K562 (cell line): ENCODE data around the gene COX19. TPM values are rescaled to one million over a fixed set of nuclear protein-coding genes. Genes with fewer than 3 reads are reported as not detected.
A peak's percentile ranks its signal among the peaks of the same experiment; 100 is the strongest.

Experiments used
- ATAC-seq: fragments of 200-7000 bp; cut with Tn5 transposase; 3 replicates; pipeline ENCODE4 v1.9.1; 2020; ENCODE audit warnings: moderate library complexity
- BruUV-seq: library from RNA; stranded (reverse); fragments of 400-500 nt; replicated peaks from 2 replicates; lab custom pipeline; 2021; lab: Mats Ljungman, UMichigan
- CTCF ChIA-PET: fragments of 300-600 bp; formaldehyde crosslinking; extraction: SDS; loops from one replicate; lab custom pipeline; 2021; ENCODE audit warnings: low intra/inter-chr PET ratio; lab: Yijun Ruan, JAX
- POLR2A ChIA-PET: fragments of 300-600, 350-650 bp; sonication (Branson Sonifier 250); formaldehyde crosslinking; extraction: SDS; loops from one replicate; lab custom pipeline; 2021; ENCODE audit warnings: antibody characterized with exemption, inconsistent platforms; lab: Yijun Ruan, JAX
- DNase-seq, 4 experiments: peaks; one replicate each; pipeline versions ENCODE4 v3.0.0 to v3.0.0-alpha.2; 2011 to 2018; ENCODE audit warnings: low spot score in 3 of 4, mixed read lengths in 3 of 4; ENCODE audit errors: extremely low read depth in 1 of 4
- FAIRE-seq: peaks from 2 replicates; lab custom pipeline; 2011; peaks lifted over from hg19 to GRCh38; lab: Jason Lieb, UNC
- H2AFZ ChIP-seq: 2 replicates; pipeline ENCODE4 v1.6.0; 2011; ENCODE audit warnings: low read depth, low read length, control low read depth, inconsistent platforms
- H3K27ac ChIP-seq: fragments of 200-600 bp; 3 replicates; pipeline ENCODE4 v1.8.0; 2011; ENCODE audit warnings: low read depth, mild to moderate bottlenecking, control low read depth, inconsistent platforms, low read length, moderate library complexity, mixed read lengths; ENCODE audit errors: extremely low read depth
- H3K27me3 ChIP-seq, 2 experiments: fragments of 300-600 bp in 1 of 2; 2 replicates in 1 of 2; 3 replicates in 1 of 2; pipeline versions ENCODE4 v1.6.0 to v1.8.0; 2011; ENCODE audit warnings: inconsistent platforms in 2 of 2, low read length in 2 of 2, mild to moderate bottlenecking in 1 of 2, mixed read lengths in 1 of 2, moderate library complexity in 1 of 2; ENCODE audit not compliant: control insufficient read depth in 2 of 2, insufficient read depth in 2 of 2
- H3K36me3 ChIP-seq: fragments of 300-600 bp; 3 replicates; pipeline ENCODE4 v1.8.0; 2011; ENCODE audit warnings: mild to moderate bottlenecking, low read length, inconsistent platforms; ENCODE audit not compliant: control insufficient read depth, insufficient read depth
- H3K4me1 ChIP-seq, 2 experiments: fragments of 200-600 bp in 1 of 2; replicated peaks in 1 of 2; 2 replicates in 1 of 2; 3 replicates in 1 of 2; pipeline versions ENCODE4 v1.5.1 to v1.8.0; 2011; ENCODE audit warnings: inconsistent platforms in 2 of 2, low read length in 2 of 2, mild to moderate bottlenecking in 1 of 2, mixed read lengths in 1 of 2, moderate library complexity in 1 of 2; ENCODE audit not compliant: control insufficient read depth in 2 of 2, insufficient read depth in 2 of 2
- H3K4me2 ChIP-seq: 2 replicates; pipeline ENCODE4 v1.6.1; 2011; ENCODE audit warnings: low read length, control low read depth, inconsistent platforms, mixed read lengths; ENCODE audit not compliant: insufficient read depth
- H3K4me3 ChIP-seq: fragments of 200-600 bp; sonication (generic), shearing (Covaris generic); 2 replicates; pipeline ENCODE4 v1.5.1; 2016; ENCODE audit warnings: control low read depth, inconsistent platforms
- H3K79me2 ChIP-seq: fragments of 200-600 bp; 3 replicates; pipeline ENCODE4 v1.8.0; 2011; ENCODE audit warnings: low read length, inconsistent platforms; ENCODE audit not compliant: control insufficient read depth, insufficient read depth
- H3K9ac ChIP-seq, 2 experiments: 2 replicates each; pipeline versions ENCODE4 v1.6.0 to v1.6.1; 2011; ENCODE audit warnings: low read depth in 2 of 2, low read length in 2 of 2, control low read depth in 1 of 2, inconsistent platforms in 1 of 2, mild to moderate bottlenecking in 1 of 2, mixed read lengths in 1 of 2; ENCODE audit not compliant: insufficient read depth in 1 of 2
- H3K9me1 ChIP-seq: one replicate; pipeline ENCODE4 v1.6.0; 2011; ENCODE audit warnings: inconsistent platforms, mild to moderate bottlenecking, low read length, moderate library complexity; ENCODE audit not compliant: control insufficient read depth, insufficient read depth
- H3K9me3 ChIP-seq: replicated peaks from 2 replicates; pipeline ENCODE4 v1.5.1; 2011; ENCODE audit warnings: low read depth, low read length, inconsistent platforms; ENCODE audit not compliant: control insufficient read depth, insufficient read depth
- H4K20me1 ChIP-seq: replicated peaks from 2 replicates; pipeline ENCODE4 v1.6.1; 2011; ENCODE audit warnings: low read length, inconsistent platforms, mixed read lengths; ENCODE audit not compliant: control insufficient read depth, insufficient read depth
- HDAC3 ChIP-seq: fragments of 450-650 bp; IDR thresholded peaks from 2 replicates; pipeline ENCODE4 v1.6.1; 2018; ENCODE audit warnings: borderline replicate concordance, mild to moderate bottlenecking, moderate library complexity; ENCODE audit not compliant: partially characterized antibody
- NCOA6 ChIP-seq: fragments of 450-650 bp; IDR thresholded peaks from 2 replicates; pipeline ENCODE4 v1.6.1; 2017; ENCODE audit warnings: mild to moderate bottlenecking
- THRAP3 ChIP-seq: fragments of 450-650 bp; IDR thresholded peaks from 2 replicates; pipeline ENCODE4 v1.6.1; 2016; ENCODE audit warnings: mild to moderate bottlenecking, inconsistent platforms, borderline replicate concordance
- ZBTB33 ChIP-seq: sonication (generic); formaldehyde crosslinking; IDR thresholded peaks from 2 replicates; pipeline ENCODE4 v1.8.1; 2023; ENCODE audit warnings: mild to moderate bottlenecking, missing genetic modification reagents
- ZNF121 ChIP-seq: sonication (generic); formaldehyde crosslinking; conservative IDR thresholded peaks from 2 replicates; pipeline ENCODE4 v1.8.0; 2022; ENCODE audit warnings: missing genetic modification reagents
- WGBS: fragments of 100-300 bp; shearing (Covaris generic); methylation state at CpG from one replicate; pipeline ENCODE4 v1.1.6; 2016; ENCODE audit warnings: low coverage, mixed read lengths; ENCODE audit not compliant: insufficient coverage; ENCODE audit errors: missing lambda C conversion rate; 5-methylcytosine and 5-hydroxymethylcytosine counted together
- in situ Hi-C: fragments of 300-500 bp; cut with MboI; formaldehyde crosslinking; loops from 4 replicates; pipeline ENCODE4 v1.15.0; 2018; ENCODE audit warnings: inconsistent platforms, mixed read lengths
- intact Hi-C: fragments of 100-400 bp; cut with micrococcal nuclease; formaldehyde crosslinking; loops from 2 replicates; pipeline ENCODE4 v1.14.2; 2022
- polyA plus RNA-seq, 8 experiments: library from polyadenylated mRNA; depleted of rRNA in 4 of 8; stranded (reverse) in 5 of 8; unstranded in 3 of 8; fragments of >200 nt; fragmentation: Nextera tagmentation in 2 of 8; fragmentation: Illumina TruSeq in 1 of 8; extraction: Ambion mirVana in 2 of 8; extraction: Trizol in 1 of 8; gene quantifications; 2 replicates each; pipeline versions ENCODE4 v1.2.1 to v1.2.3, GENCODE V29; 2011 to 2014; ENCODE audit warnings: inconsistent platforms in 1 of 8, missing spikeins in 1 of 8
- total RNA-seq, 7 experiments: library from RNA; depleted of rRNA in 6 of 7; stranded (reverse); fragments of >200 nt in 6 of 7; fragmentation: Illumina TruSeq in 2 of 7; extraction: Trizol in 2 of 7; gene quantifications; 2 replicates each; pipeline versions ENCODE4 v1.2.1 to v1.2.3, GENCODE V29; 2011 to 2021; ENCODE audit warnings: low replicate concordance in 1 of 7

COX19 gene
- total and polyA plus RNA-seq, 9 of the 15 experiments (the other 6 are each of a cell fraction or from before 2014, with no cell fraction given): 5.2 to 10.5 (median 7.9) TPM

GRCh38 chr7:921581-922333 lies 53.6 kb downstream of the COX19 start:
- Histone ChIP-seq H3K27ac (no peak overlapping the region), H3K4me1 (peaks cover 10 to 62% of the 10 kb centered on the region in 2 experiments)
- CTCF ChIA-PET: no interaction called here
- no peak for TF ChIP-seq THRAP3
- 0 out of 2 replicates have a peak, but pooled peaks have one; percentile 10 for TF ChIP-seq ZBTB33 (CRISPR knock-in tag)
- no peak for TF ChIP-seq HDAC3
- TF ChIP-seq ZNF121 (CRISPR knock-in tag): no peak
- TF ChIP-seq NCOA6: no peak
- TF ChIP-seq, all 486 proteins: peak for 1
- no peaks in the 10 kb centered on the region for H4K20me1 ChIP-seq
- H3K36me3 ChIP-seq: no peaks in the 10 kb centered on the region
- peak overlapping the region in 1 of 2 experiments; percentile 26; a peak in 1 of 4 replicates for H3K9ac ChIP-seq
- no peak overlapping the region for H2AFZ ChIP-seq
- ATAC-seq: no peak
- H3K79me2 ChIP-seq: no peaks in the 10 kb centered on the region
- no peak overlapping the region for H3K4me3 ChIP-seq
- WGBS: 51% methylated on average over 28 of the region's 36 CpGs
- FAIRE-seq: no peak
- H3K4me2 ChIP-seq: no peak overlapping the region
- intact Hi-C loops: no loop called here
- BruUV-seq: no TSS peak
- H3K9me3 ChIP-seq: no peaks in the 10 kb centered on the region
- H3K9me1 ChIP-seq: no peaks in the 10 kb centered on the region
- in situ Hi-C loops: no loop called here
- POLR2A ChIA-PET: interaction anchor here (0.7 to 1.2 kb wide), 2 partner anchors 10 to 14 kb away, joined by 3 to 4 read pairs; no protein-coding TSS in a partner anchor
- DNase-seq: no peak
- H3K27me3 ChIP-seq: peaks cover 0 to 20% of the 10 kb centered on the region in 2 experiments; a peak in 2 of 5 replicates
